A549 treated with GW870086 at 1 μM for 4 hours (cell line): ENCODE data around the gene TMPRSS11F. TPM values are rescaled to one million over a fixed set of nuclear protein-coding genes. Genes with fewer than 3 reads are reported as not detected.

Experiments
- total RNA-seq: library from RNA; stranded (reverse); fragments of 200-300 nt; extraction: Qiagen RNA extraction; gene quantifications from 5 replicates; pipeline ENCODE4 v1.2.3, GENCODE V29; 2022; ENCODE audit warnings: low read depth

Gene TMPRSS11F
- total RNA-seq: not detected in 5 replicates

DNA sequence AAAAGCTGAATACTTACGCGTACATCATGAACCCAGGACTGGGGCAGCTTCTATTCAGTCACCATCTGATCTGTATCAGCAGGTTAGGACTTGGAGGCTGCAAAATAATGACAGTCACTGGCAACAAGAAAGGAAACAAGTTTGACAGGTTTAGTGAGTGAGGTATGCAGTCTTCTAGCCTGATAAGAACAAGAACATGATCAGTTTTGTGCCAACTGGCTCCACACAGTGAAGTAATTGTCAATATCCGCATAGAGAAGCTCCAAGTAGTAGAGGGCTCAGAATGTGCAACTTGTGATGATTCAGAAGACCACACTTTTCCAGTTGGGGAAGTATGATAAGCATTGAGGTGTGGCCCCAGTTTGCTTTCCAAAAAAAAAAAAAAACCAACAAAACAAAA, at the start of gene TMPRSS11F:
Gene TMPRSS11F, minus strand, starts transcription at position 77 of the 400 bp plus-strand sequence. Its CDS starts 49 bp downstream, at position 28.

Other genes starting within 250 kb of the TMPRSS11F start
- gene TMPRSS11D, start 245.9 kb downstream of the TMPRSS11F start, total RNA-seq: not detected in 5 replicates
- not detected in 5 replicates for gene TMPRSS11A, start 166.4 kb downstream of the TMPRSS11F start, total RNA-seq
- gene TMPRSS11B, start 115.8 kb upstream of the TMPRSS11F start, total RNA-seq: not detected in 5 replicates
- gene YTHDC1, start 220.2 kb upstream of the TMPRSS11F start, total RNA-seq: 28.9 to 37.4 TPM (median 35.6 TPM) in 5 replicates